ENCODE results near the gene CST6.

The CST6 gene

GRCh38 chr11:66014804-66015453 is 3.1 kb downstream of the CST6 start:
- TF ChIP-seq CTCF (IDR thresholded peaks at IDR 0.05), result no peak

- no peak for TF ChIP-seq CTCF (IDR thresholded peaks at IDR 0.05)
Measured at GRCh38 chr11:66015454-66015881, 3.7 kb downstream of the CST6 start.

- TF ChIP-seq CTCF (IDR thresholded peaks at IDR 0.05), result no peak
Measured at GRCh38 chr11:66015936-66016792, 4.4 kb downstream of the CST6 start.

GRCh38 chr11:66016793-66017177 is 5.0 kb downstream of the CST6 start:
- no peak for TF ChIP-seq CTCF (IDR thresholded peaks at IDR 0.05)

- no peak for TF ChIP-seq CTCF (IDR thresholded peaks at IDR 0.05)
Measured at GRCh38 chr11:66017321-66017720, 5.5 kb downstream of the CST6 start.

- no peak for TF ChIP-seq CTCF (IDR thresholded peaks at IDR 0.05)
Measured at GRCh38 chr11:66020212-66020611, 8.4 kb downstream of the CST6 start.

GRCh38 chr11:66020618-66021357 is 9.0 kb downstream of the CST6 start:
- no peak for TF ChIP-seq CTCF (IDR thresholded peaks at IDR 0.05)

Measured in LNCAP (cell line).